Upper lobe of right lung (tissue), 1 donor: ENCODE measurements around the gene CDH22. TPM values are rescaled to one million over a fixed set of nuclear protein-coding genes. Genes with fewer than 3 reads are reported as not detected.

Experiments
- ATAC-seq: fragments of 200-7000 bp; cut with Tn5 transposase; one replicate; pipeline ENCODE4 v1.9.1; 2020; ENCODE audit warnings: mild to moderate bottlenecking, moderate library complexity
- DNase-seq: peaks from one replicate; pipeline ENCODE4 v3.0.0-alpha.2; 2020
- H3K27ac ChIP-seq: fragments of 200-600 bp; one replicate; pipeline ENCODE4 v1.8.0; 2022
- H3K27me3 ChIP-seq: fragments of 200-600 bp; one replicate; pipeline ENCODE4 v1.8.0; 2022; ENCODE audit warnings: mild to moderate bottlenecking
- H3K36me3 ChIP-seq: fragments of 200-600 bp; one replicate; pipeline ENCODE4 v1.8.0; 2022
- H3K4me1 ChIP-seq: fragments of 200-600 bp; one replicate; pipeline ENCODE4 v1.8.0; 2022
- H3K4me3 ChIP-seq: fragments of 200-600 bp; one replicate; pipeline ENCODE4 v1.8.0; 2022; ENCODE audit warnings: mild to moderate bottlenecking
- H3K9me3 ChIP-seq: fragments of 200-600 bp; one replicate; pipeline ENCODE4 v1.8.0; 2022
- intact Hi-C: fragments of 100-400 bp; cut with DNase I; formaldehyde crosslinking; loops from one replicate; pipeline ENCODE4 v1.11.0; 2022
- total RNA-seq: library from RNA; stranded (reverse); fragmentation: NEBNext Ultra II Directional; extraction: Animal tissue kit (Norgen Biotek cat#: 25700); gene quantifications from one replicate; pipeline ENCODE4 v1.2.1, GENCODE V29; 2021
- TF ChIP-seq, protein P1 (sequence below): fragments of 200-600 bp; IDR thresholded peaks from one replicate; pipeline ENCODE4 v1.8.0; 2022; ENCODE audit warnings: antibody characterized with exemption
- donor health status: DM: no; HTN: yes; CAD: no; lungs with severe emphysema.

CDH22 gene
- total RNA-seq, 1 donor from 2014 or later, result 0.46 TPM

DNA sequence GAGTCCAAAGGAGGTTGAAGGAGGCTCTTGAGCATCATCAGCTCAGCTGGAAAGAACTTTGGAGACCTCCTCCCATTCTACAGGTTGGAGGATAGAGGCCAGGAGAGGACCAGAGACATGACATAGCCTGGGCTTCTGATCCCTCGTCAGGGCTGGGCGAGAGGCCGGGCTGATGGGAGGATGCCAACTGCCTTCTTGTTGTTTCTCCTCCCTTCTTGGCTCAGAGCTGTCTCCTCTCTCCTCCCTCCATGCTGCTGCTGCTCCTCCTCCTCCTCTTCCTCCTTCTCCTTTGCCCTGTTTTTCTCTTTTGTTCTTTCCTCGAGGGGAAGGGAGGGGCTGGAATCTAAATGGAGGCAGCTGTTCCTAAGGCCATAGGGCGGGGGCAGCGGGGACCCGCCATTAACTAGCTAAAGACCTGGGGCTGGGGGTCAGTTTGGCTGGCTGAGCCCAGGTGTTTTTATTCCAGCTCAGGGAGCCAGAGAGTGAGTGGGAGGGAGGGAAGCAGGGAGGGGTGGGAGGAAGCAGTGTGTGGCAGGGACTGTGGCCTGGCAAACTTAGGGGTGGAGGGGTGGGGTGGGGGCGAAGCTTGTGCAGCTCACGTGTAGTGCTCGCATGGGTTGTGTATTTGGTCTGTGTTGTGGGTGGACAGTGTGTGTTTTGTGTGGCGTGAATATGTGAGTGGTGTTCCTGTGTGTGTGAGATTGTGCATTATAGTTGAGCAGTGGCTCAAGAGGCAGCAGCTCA lies 105.4 kb downstream of the CDH22 start:
- H3K36me3 ChIP-seq, result no peaks in the 10 kb centered on the region
- H3K27me3 ChIP-seq, result peaks cover 37% of the 10 kb centered on the region
- no peaks in the 10 kb centered on the region for H3K9me3 ChIP-seq
- H3K27ac ChIP-seq, result no peak overlapping the region
- H3K4me3 ChIP-seq, result no peak overlapping the region
- DNase-seq (no peak), ATAC-seq (no peak)
- TF ChIP-seq, protein P1, sequence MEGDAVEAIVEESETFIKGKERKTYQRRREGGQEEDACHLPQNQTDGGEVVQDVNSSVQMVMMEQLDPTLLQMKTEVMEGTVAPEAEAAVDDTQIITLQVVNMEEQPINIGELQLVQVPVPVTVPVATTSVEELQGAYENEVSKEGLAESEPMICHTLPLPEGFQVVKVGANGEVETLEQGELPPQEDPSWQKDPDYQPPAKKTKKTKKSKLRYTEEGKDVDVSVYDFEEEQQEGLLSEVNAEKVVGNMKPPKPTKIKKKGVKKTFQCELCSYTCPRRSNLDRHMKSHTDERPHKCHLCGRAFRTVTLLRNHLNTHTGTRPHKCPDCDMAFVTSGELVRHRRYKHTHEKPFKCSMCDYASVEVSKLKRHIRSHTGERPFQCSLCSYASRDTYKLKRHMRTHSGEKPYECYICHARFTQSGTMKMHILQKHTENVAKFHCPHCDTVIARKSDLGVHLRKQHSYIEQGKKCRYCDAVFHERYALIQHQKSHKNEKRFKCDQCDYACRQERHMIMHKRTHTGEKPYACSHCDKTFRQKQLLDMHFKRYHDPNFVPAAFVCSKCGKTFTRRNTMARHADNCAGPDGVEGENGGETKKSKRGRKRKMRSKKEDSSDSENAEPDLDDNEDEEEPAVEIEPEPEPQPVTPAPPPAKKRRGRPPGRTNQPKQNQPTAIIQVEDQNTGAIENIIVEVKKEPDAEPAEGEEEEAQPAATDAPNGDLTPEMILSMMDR, result no peak
- intact Hi-C loops, result no loop called here
- peaks cover 11% of the 10 kb centered on the region for H3K4me1 ChIP-seq

DNA sequence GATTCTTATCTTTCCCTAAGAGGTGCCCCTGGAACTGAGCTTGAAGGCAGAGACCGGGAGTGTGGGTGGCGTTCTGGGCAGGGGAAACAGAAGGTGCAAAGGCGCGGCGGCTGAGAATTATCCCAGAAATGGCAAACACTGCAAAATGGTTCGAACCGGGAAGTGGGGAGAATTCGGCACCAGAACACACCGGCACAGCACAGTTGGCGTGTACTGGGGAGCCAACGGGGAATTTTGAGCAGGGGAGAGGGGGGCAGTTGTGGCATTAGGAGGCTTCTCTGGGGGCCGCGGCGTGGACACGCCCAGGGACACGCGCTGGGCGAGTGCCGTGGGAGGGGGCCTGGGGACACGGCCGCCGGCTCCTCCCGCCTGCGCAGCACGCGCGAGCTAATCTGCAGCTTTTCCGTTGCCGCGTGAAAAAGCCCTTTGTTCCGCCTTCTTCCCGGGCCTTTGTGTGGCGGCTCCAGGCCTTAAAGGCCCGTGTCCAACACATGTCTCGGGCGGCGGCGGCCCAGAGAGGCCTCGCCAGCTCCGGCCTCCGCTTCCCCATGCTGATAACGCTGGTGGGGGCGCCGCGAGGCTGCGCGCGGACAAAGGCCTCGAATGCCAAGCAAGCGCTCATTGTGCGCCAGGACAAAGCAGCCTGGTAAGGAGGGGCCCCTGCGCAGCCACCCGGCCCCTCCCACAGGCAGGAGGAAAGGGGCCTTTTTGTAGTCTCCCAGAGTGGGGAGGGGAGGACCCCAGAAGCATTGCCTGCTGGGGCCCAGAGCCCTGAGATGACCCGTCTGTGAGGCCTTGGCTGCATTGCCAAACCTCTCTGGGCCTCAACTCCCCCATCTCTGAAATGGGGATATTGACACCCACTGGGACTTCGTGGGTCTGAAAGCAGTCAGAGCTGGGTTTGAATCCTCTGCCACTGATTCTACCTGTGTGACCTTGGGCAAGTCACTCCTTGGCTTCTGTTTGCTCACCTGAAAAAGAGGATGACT lies 107.4 kb downstream of the CDH22 start:
- H3K27ac ChIP-seq, result no peak overlapping the region
- TF ChIP-seq, protein P1, result no peak
- intact Hi-C loops, result no loop called here
- no peaks in the 10 kb centered on the region for H3K36me3 ChIP-seq
- H3K4me1 ChIP-seq, result peaks cover 11% of the 10 kb centered on the region
- H3K4me3 ChIP-seq, result no peak overlapping the region
- H3K9me3 ChIP-seq, result no peaks in the 10 kb centered on the region
- peaks cover 57% of the 10 kb centered on the region for H3K27me3 ChIP-seq
- DNase-seq (no peak), ATAC-seq (no peak)

DNA sequence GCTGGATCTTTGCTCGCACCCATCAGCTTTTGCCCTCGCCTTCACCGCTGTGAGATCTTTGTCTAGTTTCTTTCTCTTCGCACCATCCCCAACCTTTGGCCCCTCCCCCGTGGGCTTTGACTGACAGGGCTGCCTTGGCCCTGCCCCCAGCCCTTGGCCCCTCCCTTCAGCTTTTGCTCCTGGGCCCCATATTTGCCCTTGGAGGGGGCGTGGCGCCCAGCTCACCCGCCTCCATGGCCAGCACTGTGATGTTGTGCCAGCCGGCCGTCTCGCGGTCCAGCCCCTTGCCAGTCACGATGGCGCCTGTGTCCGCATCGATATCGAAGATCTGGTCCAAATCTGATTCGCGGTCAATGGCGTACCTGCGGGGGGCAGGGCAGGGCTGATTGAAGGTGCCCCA lies 109.1 kb downstream of the CDH22 start:
- Histone ChIP-seq H3K4me1 (no peaks in the 10 kb centered on the region), H3K27me3 (peaks cover 57% of the 10 kb centered on the region), H3K4me3 (no peak overlapping the region), H3K9me3 (no peaks in the 10 kb centered on the region), H3K36me3 (no peaks in the 10 kb centered on the region), H3K27ac (no peak overlapping the region)
- intact Hi-C loops, result no loop called here
- TF ChIP-seq, protein P1, result no peak
- peak; percentile 25 for ATAC-seq
- no peak for DNase-seq

DNA sequence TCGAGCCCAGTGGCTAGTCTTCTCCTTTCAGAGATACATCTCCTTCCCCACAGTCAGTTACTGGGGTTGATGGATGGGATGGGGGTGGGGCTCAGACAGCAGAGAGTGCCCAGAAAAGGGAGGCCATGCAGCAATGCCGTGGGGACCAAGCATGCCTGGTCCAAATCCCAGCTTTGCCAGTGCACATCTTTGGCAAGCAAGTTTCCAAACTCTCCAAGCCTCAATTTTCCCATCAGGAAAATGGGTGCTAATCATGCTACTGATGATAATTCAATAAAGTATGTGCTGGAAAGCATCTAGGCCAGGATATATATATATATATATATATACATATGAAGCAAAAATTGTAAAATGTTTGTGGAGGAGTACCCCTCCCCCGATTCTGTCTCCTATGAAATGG lies 111.3 kb downstream of the CDH22 start:
- intact Hi-C loops, result no loop called here
- Histone ChIP-seq H3K4me1 (no peaks in the 10 kb centered on the region), H3K4me3 (no peak overlapping the region), H3K9me3 (no peaks in the 10 kb centered on the region), H3K36me3 (no peaks in the 10 kb centered on the region), H3K27ac (no peak overlapping the region), H3K27me3 (peaks cover 57% of the 10 kb centered on the region)
- no peak for ATAC-seq
- TF ChIP-seq, protein P1, result no peak
- DNase-seq, result no peak

DNA sequence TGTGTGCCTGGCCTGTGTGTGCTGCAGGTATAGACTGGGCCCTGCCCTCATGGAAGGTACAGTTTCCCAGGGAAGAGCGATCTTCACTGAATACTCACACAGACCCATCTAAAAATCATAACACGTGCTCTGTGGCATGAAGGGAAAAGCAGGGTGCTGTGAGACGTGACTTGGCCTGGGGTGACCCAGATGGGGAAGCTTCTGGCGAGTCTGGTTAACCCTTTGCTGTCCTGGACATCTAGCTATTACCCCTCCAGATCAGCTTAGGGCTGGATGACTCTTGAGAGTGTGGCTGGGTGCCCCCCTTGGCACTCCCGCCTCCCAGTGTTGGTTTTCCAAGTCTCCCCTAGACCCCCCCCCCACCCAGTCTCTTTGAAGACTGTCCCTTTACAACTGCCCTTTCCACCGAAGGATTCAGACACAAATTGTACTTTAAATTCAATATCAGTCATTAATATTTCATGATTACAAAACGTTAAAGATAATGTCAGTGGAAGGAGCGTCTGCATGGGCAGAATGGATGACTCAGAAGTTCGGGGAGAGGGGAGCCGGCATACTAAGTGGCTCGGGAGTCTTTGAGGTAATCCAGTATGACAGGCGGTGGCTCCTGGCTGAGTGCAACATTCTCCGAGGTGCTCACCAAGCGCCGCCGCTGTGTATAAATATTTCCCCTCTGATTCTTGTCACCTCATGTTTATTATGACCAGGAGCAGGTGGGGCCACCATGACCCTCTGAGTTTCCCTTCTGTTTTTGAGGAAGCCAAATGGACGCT lies 112.8 kb downstream of the CDH22 start:
- no peak for DNase-seq
- TF ChIP-seq, protein P1, result no peak
- Histone ChIP-seq H3K36me3 (no peaks in the 10 kb centered on the region), H3K4me1 (no peaks in the 10 kb centered on the region), H3K27ac (no peak overlapping the region), H3K9me3 (no peaks in the 10 kb centered on the region), H3K4me3 (no peak overlapping the region), H3K27me3 (peaks cover 41% of the 10 kb centered on the region)
- no peak for ATAC-seq
- intact Hi-C loops, result no loop called here
